Endothelial cell (in vitro differentiated cells): ENCODE data around the gene SPATA4. TPM values are rescaled to one million over a fixed set of nuclear protein-coding genes. Genes with fewer than 3 reads are reported as not detected.

ENCODE experiments used
- DNase-seq: peaks from one replicate; pipeline ENCODE4 v3.0.0; 2021; ENCODE audit warnings: low spot score
- H3K27ac Mint-ChIP-seq: one replicate; pipeline ENCODE4 v1.8.0; 2021; ENCODE audit warnings: mixed read lengths, inconsistent platforms; ENCODE audit not compliant: unreplicated experiment
- H3K27me3 Mint-ChIP-seq: one replicate; pipeline ENCODE4 v1.8.0; 2021; ENCODE audit warnings: mild to moderate bottlenecking, moderate library complexity, mixed read lengths, inconsistent platforms; ENCODE audit not compliant: unreplicated experiment
- H3K36me3 Mint-ChIP-seq: one replicate; pipeline ENCODE4 v1.8.0; 2021; ENCODE audit warnings: mild to moderate bottlenecking, low read depth, mixed read lengths, inconsistent platforms; ENCODE audit not compliant: unreplicated experiment
- H3K4me1 Mint-ChIP-seq: one replicate; pipeline ENCODE4 v1.8.0; 2021; ENCODE audit warnings: mild to moderate bottlenecking, mixed read lengths, inconsistent platforms; ENCODE audit not compliant: unreplicated experiment
- H3K4me3 Mint-ChIP-seq: one replicate; pipeline ENCODE4 v1.8.0; 2021; ENCODE audit warnings: mild to moderate bottlenecking, mixed read lengths, inconsistent platforms; ENCODE audit not compliant: unreplicated experiment
- H3K9me3 Mint-ChIP-seq: one replicate; pipeline ENCODE4 v1.8.0; 2021; ENCODE audit warnings: mixed read lengths, inconsistent platforms; ENCODE audit not compliant: unreplicated experiment
- total RNA-seq: library from RNA; stranded (reverse); fragmentation: NEBNext Ultra II Directional; extraction: Animal tissue kit (Norgen Biotek cat#: 25700); gene quantifications from one replicate; pipeline ENCODE4 v1.2.1, GENCODE V29; 2021; ENCODE audit not compliant: unreplicated experiment
- TF ChIP-seq, protein P1 (sequence below): fragments of 200-600 bp; sonication (generic); IDR thresholded peaks from one replicate; pipeline ENCODE4 v1.5.0; 2021; ENCODE audit warnings: antibody characterized with exemption; ENCODE audit not compliant: unreplicated experiment

Gene SPATA4
- total RNA-seq, 1 donor from 2014 or later: not detected

DNA sequence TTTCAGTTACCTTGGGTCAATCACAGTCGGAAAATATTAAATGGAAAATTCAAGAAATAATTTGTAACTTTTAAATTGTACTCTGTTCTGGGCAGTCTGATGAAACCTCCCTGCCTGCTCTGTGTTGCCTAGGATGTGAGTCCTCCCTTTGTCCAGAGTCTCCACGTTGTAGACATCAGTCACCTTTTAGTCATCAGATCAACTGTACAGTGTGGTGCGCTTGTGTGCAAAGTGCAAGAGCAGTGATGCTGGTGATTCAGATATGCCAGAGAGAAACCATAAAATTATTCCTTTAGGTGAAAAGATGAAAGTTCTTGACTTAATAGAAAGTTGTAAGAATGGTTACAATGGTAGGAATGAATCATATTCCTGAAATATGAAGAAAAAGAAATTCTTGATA, 1.4 kb downstream of the SPATA4 start:
- TF ChIP-seq, protein P1, sequence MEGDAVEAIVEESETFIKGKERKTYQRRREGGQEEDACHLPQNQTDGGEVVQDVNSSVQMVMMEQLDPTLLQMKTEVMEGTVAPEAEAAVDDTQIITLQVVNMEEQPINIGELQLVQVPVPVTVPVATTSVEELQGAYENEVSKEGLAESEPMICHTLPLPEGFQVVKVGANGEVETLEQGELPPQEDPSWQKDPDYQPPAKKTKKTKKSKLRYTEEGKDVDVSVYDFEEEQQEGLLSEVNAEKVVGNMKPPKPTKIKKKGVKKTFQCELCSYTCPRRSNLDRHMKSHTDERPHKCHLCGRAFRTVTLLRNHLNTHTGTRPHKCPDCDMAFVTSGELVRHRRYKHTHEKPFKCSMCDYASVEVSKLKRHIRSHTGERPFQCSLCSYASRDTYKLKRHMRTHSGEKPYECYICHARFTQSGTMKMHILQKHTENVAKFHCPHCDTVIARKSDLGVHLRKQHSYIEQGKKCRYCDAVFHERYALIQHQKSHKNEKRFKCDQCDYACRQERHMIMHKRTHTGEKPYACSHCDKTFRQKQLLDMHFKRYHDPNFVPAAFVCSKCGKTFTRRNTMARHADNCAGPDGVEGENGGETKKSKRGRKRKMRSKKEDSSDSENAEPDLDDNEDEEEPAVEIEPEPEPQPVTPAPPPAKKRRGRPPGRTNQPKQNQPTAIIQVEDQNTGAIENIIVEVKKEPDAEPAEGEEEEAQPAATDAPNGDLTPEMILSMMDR: no peak
- Mint-ChIP-seq H3K27ac (no peak overlapping the region), H3K9me3 (no peaks in the 10 kb centered on the region)

GRCh38 chr4:176193126-176193525, 2.3 kb downstream of the SPATA4 start:
- TF ChIP-seq, protein P1: no peak
- H3K9me3 Mint-ChIP-seq: no peaks in the 10 kb centered on the region
- H3K4me1 Mint-ChIP-seq: peaks cover 3% of the 10 kb centered on the region
- H3K27me3 Mint-ChIP-seq: no peaks in the 10 kb centered on the region
- H3K4me3 Mint-ChIP-seq: no peak overlapping the region
- no peaks in the 10 kb centered on the region for H3K36me3 Mint-ChIP-seq
- no peak overlapping the region for H3K27ac Mint-ChIP-seq
- no peak for DNase-seq

More for the DNA sequence above, 1.4 kb downstream of the SPATA4 start:
- Mint-ChIP-seq H3K4me1 (peaks cover 3% of the 10 kb centered on the region), H3K36me3 (no peaks in the 10 kb centered on the region), H3K27me3 (no peaks in the 10 kb centered on the region), H3K4me3 (no peak overlapping the region)
- DNase-seq: no peak

DNA sequence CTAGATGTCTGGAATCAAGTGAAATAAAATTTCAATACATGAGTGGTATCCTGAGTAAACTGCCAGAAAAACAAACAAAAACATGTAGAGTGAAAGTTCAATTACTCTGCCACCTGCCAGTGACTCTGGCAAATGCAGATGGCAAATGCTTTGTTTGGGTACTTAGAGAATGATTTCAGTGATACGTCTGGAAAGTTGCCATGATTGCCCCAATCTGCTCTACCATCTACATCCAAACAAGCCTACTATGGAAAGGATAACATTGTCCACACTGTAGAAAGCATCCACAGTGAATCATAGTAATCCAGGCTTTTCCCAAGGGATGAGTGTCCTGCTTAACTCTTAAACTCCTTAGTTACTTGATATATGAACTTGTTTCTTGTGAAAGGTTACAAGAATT, 3.4 kb downstream of the SPATA4 start:
- TF ChIP-seq, protein P1: no peak
- Mint-ChIP-seq H3K9me3 (no peaks in the 10 kb centered on the region), H3K4me3 (no peak overlapping the region), H3K27ac (no peak overlapping the region), H3K27me3 (no peaks in the 10 kb centered on the region), H3K4me1 (peaks cover 3% of the 10 kb centered on the region), H3K36me3 (no peaks in the 10 kb centered on the region)
- DNase-seq: no peak

DNA sequence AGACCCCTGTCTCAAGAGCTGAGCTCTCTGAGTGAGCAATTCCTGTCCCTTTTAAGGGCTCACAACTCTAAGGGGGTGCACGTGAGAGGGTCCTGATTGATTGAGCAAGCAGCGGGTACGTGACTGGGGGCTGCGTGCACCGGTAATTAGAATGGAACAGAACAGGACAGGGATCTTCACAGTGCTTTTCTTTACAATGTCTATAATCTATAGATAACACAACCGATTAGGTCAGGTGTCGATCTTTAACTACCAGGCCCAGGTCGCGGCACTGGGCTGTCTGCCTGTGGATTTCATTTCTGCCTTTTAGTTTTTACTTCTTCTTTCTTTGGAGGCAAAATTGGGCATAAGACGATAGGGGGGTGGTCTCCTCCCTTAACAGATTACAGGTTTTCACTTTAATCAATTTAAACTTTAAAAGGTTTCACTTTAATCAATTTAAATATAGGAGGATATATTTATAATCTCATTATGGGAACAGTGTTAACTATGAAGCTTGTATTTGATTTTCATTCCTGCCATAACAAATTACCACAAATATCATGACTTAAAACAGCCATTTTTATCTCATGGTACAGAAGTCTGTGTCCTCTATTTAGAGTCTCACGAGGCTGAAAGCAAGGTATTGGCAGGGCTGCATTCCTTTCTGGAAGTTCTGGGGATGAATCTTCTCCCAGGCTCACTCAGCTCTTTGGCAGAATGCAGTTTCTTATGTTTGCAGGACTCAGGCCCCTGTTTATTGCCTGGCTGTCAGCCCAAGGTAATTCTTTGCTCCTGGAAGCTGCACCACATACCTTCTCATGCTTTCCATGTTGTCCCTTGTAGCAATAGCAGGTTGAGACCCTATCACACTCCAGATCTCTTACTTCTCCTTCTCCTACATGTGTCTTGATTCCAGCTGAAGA, 5.2 kb downstream of the SPATA4 start:
- Mint-ChIP-seq H3K27me3 (no peaks in the 10 kb centered on the region), H3K4me3 (no peak overlapping the region), H3K4me1 (peaks cover 2% of the 10 kb centered on the region), H3K36me3 (no peaks in the 10 kb centered on the region), H3K9me3 (no peaks in the 10 kb centered on the region), H3K27ac (no peak overlapping the region)
- TF ChIP-seq, protein P1: no peak
- no peak for DNase-seq

GRCh38 chr4:176188654-176189053, 6.7 kb downstream of the SPATA4 start:
- TF ChIP-seq, protein P1: no peak
- H3K27ac Mint-ChIP-seq: no peak overlapping the region
- H3K9me3 Mint-ChIP-seq: no peaks in the 10 kb centered on the region
- no peaks in the 10 kb centered on the region for H3K27me3 Mint-ChIP-seq
- H3K36me3 Mint-ChIP-seq: no peaks in the 10 kb centered on the region
- no peak for DNase-seq
- no peak overlapping the region for H3K4me3 Mint-ChIP-seq
- H3K4me1 Mint-ChIP-seq: no peaks in the 10 kb centered on the region
